GM12874 (cell line): ENCODE measurements around the gene LDLRAP1.

ENCODE experiments used
- CTCF ChIP-seq: IDR thresholded peaks from 2 replicates; pipeline ENCODE4 v1.5.1; 2011; ENCODE audit warnings: low read depth, mild to moderate bottlenecking, control low read depth, low read length, moderate library complexity; ENCODE audit not compliant: insufficient read depth

LDLRAP1 gene

GRCh38 chr1:25555753-25556092 lies 12.3 kb downstream of the LDLRAP1 start:
- no peak for TF ChIP-seq CTCF

DNA sequence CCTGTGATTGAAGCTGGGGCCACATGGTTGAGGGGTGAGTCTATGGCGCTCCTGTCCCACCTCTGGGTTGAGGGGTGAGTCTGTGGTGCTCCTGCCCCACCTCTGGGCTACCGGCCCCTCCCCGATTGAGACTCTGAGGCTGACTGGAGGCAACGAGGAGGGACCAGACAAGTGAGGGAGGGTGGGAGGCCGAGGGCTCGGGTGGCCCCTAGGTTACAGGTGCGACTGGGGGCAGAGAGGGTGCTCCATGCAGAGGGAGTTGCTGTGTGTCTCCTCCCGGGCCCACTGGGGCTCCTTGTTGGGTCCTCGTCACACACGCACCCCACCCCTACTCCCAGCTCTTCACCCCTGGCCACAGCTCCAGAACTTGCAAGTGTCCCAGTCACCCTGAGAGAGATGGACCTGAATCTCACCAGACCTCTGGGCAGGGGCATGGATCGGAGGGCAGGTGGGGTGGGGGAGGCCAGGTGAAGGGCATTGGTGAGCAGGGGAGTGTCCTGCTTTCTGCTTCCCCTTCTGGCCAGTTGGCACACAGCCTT lies 12.8 kb downstream of the LDLRAP1 start:
- no peak for TF ChIP-seq CTCF

GRCh38 chr1:25556791-25557476 lies 13.5 kb downstream of the LDLRAP1 start:
- TF ChIP-seq CTCF = no peak

DNA sequence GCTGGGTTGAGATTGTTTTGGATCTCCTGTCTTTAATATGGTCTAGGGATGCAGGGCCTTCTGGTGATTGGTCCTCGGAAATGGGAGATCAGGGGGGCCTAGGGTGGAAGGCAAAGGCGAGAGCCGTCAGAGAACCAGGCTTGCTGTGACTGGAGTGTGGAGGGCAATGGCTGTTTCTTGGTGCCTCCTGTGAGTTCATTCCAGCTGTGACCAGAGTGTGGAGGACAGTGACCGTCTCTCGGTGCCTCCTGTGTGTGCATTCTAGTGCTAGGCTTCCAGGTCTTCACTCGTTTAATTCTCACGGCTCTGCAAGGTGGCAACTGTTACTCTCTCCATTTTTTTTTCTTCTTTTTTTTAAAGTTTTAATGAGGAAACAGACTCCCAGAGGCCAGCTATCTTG lies 14.1 kb downstream of the LDLRAP1 start:
- TF ChIP-seq CTCF = no peak

DNA sequence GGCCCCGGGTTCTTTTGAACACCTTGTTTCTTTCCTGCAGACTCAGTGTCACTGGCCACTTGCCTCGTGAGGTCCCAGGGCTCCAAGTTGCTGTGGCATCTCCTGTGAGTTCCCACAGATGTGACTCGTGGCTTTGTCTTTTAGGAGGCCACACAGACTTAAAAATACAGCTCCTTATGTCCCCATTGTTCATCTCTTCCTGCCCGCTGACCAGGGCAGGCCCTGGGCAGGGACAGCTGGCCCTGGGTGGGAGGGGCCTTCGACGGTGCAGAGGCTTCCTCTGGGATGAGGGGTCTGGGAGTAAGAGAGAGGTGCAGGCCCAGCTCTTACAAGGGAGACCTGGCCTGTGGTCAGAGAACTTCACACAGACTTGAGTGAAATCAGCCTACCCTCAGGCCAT lies 15.6 kb downstream of the LDLRAP1 start:
- TF ChIP-seq CTCF = no peak

DNA sequence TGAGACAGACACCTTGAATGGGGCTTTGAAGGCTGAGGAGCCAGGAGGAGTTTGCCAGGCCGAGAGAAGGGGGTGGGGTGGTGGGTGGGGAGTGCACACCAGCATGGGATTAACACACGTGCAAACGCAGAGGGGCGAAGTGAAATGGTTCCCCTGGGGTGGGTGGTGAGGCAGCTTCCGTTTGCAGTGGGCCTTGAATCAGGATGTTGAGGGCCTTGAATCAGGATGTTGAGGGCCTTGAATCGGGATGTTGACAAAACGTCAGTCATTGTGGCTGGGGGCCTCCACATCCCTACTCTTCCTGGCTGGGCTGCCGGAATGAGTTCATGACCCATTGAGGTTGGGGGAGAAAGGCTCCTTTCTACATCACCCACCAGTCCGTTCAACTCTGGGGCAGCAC lies 16.6 kb downstream of the LDLRAP1 start:
- no peak for TF ChIP-seq CTCF

- no peak for TF ChIP-seq CTCF
Observed at GRCh38 chr1:25560788-25561187, 17.4 kb downstream of the LDLRAP1 start.
